CD14-positive monocyte (primary cell): ENCODE measurements around the gene OR13C2. TPM values are rescaled to one million over a fixed set of nuclear protein-coding genes. Genes with fewer than 3 reads are reported as not detected.
"Not testable (repeated sequence)": the region's sequence is repeated elsewhere in the genome, so short reads cannot be mapped to it uniquely, and the experiment has no call there.

Experiments used
- DNase-seq, 3 donors: peaks; one replicate each; pipeline ENCODE4 v3.0.0-alpha.2; 2011 to 2022
- H2AFZ ChIP-seq: 2 replicates; pipeline ENCODE4 v1.6.0; 2012; ENCODE audit warnings: mild to moderate bottlenecking, low read depth, low read length, inconsistent platforms; ENCODE audit not compliant: insufficient read depth, poor library complexity, severe bottlenecking
- H3K27ac ChIP-seq, 2 donors: 1 replicate in 1 of 2; 2 replicates in 1 of 2; pipeline ENCODE4 v1.5.1; 2012 to 2013; ENCODE audit warnings: low read length in 2 of 2, control low read depth in 1 of 2, inconsistent platforms in 1 of 2, low read depth in 1 of 2, mild to moderate bottlenecking in 1 of 2
- H3K27me3 ChIP-seq, 2 donors: one replicate each; pipeline versions ENCODE4 v1.6.0 to v1.6.1; 2011 to 2013; ENCODE audit warnings: low read length in 2 of 2; ENCODE audit not compliant: control insufficient read depth in 2 of 2, insufficient read depth in 2 of 2
- H3K36me3 ChIP-seq, 2 donors: replicated peaks in 1 of 2; 1 replicate in 1 of 2; 2 replicates in 1 of 2; pipeline versions ENCODE4 v1.5.1 to v1.6.1; 2012 to 2013; ENCODE audit warnings: low read length in 2 of 2, control low read depth in 1 of 2, inconsistent platforms in 1 of 2, mild to moderate bottlenecking in 1 of 2; ENCODE audit not compliant: insufficient read depth in 2 of 2, control insufficient read depth in 1 of 2
- H3K4me1 ChIP-seq, 2 donors: 1 replicate in 1 of 2; 2 replicates in 1 of 2; pipeline versions ENCODE4 v1.5.1 to v1.6.1; 2012 to 2013; ENCODE audit warnings: low read length in 2 of 2, control low read depth in 1 of 2, inconsistent platforms in 1 of 2, mild to moderate bottlenecking in 1 of 2, moderate library complexity in 1 of 2; ENCODE audit not compliant: insufficient read depth in 2 of 2, control insufficient read depth in 1 of 2
- H3K4me2 ChIP-seq: replicated peaks from 2 replicates; pipeline ENCODE3; 2012; ENCODE audit warnings: low read length, moderate library complexity, mild to moderate bottlenecking; ENCODE audit not compliant: poor library complexity, severe bottlenecking; ENCODE audit errors: extremely low read depth
- H3K4me3 ChIP-seq, 3 experiments: fragments of 200-600 bp in 1 of 3; sonication (generic) in 1 of 3; replicated peaks in 1 of 3; 1 replicate in 2 of 3; 2 replicates in 1 of 3; pipeline ENCODE4 v1.5.1; 2011 to 2013; ENCODE audit warnings: low read length in 3 of 3, mild to moderate bottlenecking in 3 of 3, control low read depth in 2 of 3, low read depth in 2 of 3, inconsistent platforms in 1 of 3, moderate library complexity in 1 of 3
- H3K79me2 ChIP-seq: 2 replicates; pipeline ENCODE4 v1.6.0; 2012; ENCODE audit warnings: mild to moderate bottlenecking, control low read depth, inconsistent platforms, low read length, moderate library complexity; ENCODE audit not compliant: insufficient read depth
- H3K9ac ChIP-seq: 2 replicates; pipeline ENCODE4 v1.6.0; 2017; ENCODE audit warnings: low read length, mild to moderate bottlenecking; ENCODE audit not compliant: insufficient read depth, poor library complexity, severe bottlenecking
- H3K9me3 ChIP-seq, 2 donors: replicated peaks in 1 of 2; 1 replicate in 1 of 2; 2 replicates in 1 of 2; pipeline versions ENCODE4 v1.5.1 to v1.6.1; 2012 to 2013; ENCODE audit warnings: low read length in 2 of 2, control low read depth in 1 of 2; ENCODE audit not compliant: control insufficient read depth in 1 of 2, insufficient read depth in 1 of 2
- H4K20me1 ChIP-seq: 2 replicates; pipeline ENCODE4 v1.6.0; 2012; ENCODE audit warnings: mild to moderate bottlenecking, low read length, control low read depth, moderate library complexity; ENCODE audit not compliant: insufficient read depth
- H3K27ac Mint-ChIP-seq, 7 donors: one replicate each; pipeline ENCODE4 v1.8.0; 2020; ENCODE audit warnings: mild to moderate bottlenecking in 7 of 7, mixed read lengths in 7 of 7, moderate library complexity in 6 of 7, inconsistent platforms in 2 of 7
- H3K27me3 Mint-ChIP-seq, 3 donors: one replicate each; pipeline ENCODE4 v1.8.0; 2021 to 2022; ENCODE audit warnings: low read depth in 3 of 3, mild to moderate bottlenecking in 3 of 3, mixed read lengths in 3 of 3, moderate library complexity in 3 of 3, inconsistent platforms in 1 of 3
- H3K36me3 Mint-ChIP-seq, 2 donors: one replicate each; pipeline ENCODE4 v1.8.0; 2020; ENCODE audit warnings: mixed read lengths in 2 of 2, inconsistent platforms in 1 of 2, mild to moderate bottlenecking in 1 of 2
- H3K4me1 Mint-ChIP-seq: one replicate; pipeline ENCODE4 v1.8.0; 2020; ENCODE audit warnings: mild to moderate bottlenecking, mixed read lengths
- H3K4me3 Mint-ChIP-seq, 2 donors: one replicate each; pipeline ENCODE4 v1.8.0; 2020; ENCODE audit warnings: mild to moderate bottlenecking in 2 of 2, mixed read lengths in 2 of 2, moderate library complexity in 1 of 2
- H3K9me3 Mint-ChIP-seq, 7 donors: one replicate each; pipeline ENCODE4 v1.8.0; 2020 to 2022; ENCODE audit warnings: mixed read lengths in 7 of 7, mild to moderate bottlenecking in 6 of 7, moderate library complexity in 6 of 7, inconsistent platforms in 2 of 7
- CTCF ChIP-seq: fragments of 200-600 bp; IDR thresholded peaks from one replicate; pipeline ENCODE4 v1.8.0; 2022; ENCODE audit warnings: antibody characterized with exemption, mild to moderate bottlenecking
- WGBS: methylation state at CpG from one replicate; pipeline ENCODE4 v1.1.5; 2013; ENCODE audit warnings: missing lambda C conversion rate; ENCODE audit not compliant: insufficient coverage; 5-methylcytosine and 5-hydroxymethylcytosine counted together
- intact Hi-C, 2 donors: fragments of 100-400 bp; cut with micrococcal nuclease; formaldehyde crosslinking; loops; one replicate each; pipeline versions ENCODE4 v1.15.0 to v1.15.1; 2023
- polyA minus RNA-seq: library from RNA; depleted of rRNA, polyadenylated mRNA; stranded (reverse); fragments of >200 nt; gene quantifications from 2 replicates; pipeline ENCODE4 v1.2.3, GENCODE V29; 2012
- polyA plus RNA-seq, 3 donors: library from polyadenylated mRNA; depleted of rRNA in 1 of 3; unstranded in 2 of 3; stranded (reverse) in 1 of 3; fragments of 300-500 nt in 2 of 3; fragments of >200 nt in 1 of 3; fragmentation: Illumina TruSeq in 2 of 3; gene quantifications; 1 replicate in 2 of 3; 2 replicates in 1 of 3; pipeline ENCODE4 v1.2.3, GENCODE V29; 2012 to 2021
- total RNA-seq, 12 experiments: library from RNA in 1 of 12; stranded (reverse) in 1 of 12; fragments of 120-200 nt in 1 of 12; gene quantifications; one replicate each; pipeline ENCODE4 v1.2.4 and lab custom pipeline; 2013 to 2026; ENCODE audit warnings: mixed read lengths in 6 of 12, inconsistent platforms in 1 of 12

Gene OR13C2
- total RNA-seq (2013) = not detected
- polyA plus RNA-seq (not detected), polyA minus RNA-seq (not detected in 2 replicates), total RNA-seq (lab: John Stamatoyannopoulos, UW) (0 to 0.35 (median 0) reads per million in 11 experiments)

GRCh38 chr9:104605527-104605926 lies at the start of gene OR13C2:
TSS of gene OR13C2 (minus strand) at chr9:104605627. CDS start at chr9:104605627, 0 bp downstream.
- H3K4me3 Mint-ChIP-seq, H4K20me1 ChIP-seq, intact Hi-C loops, DNase-seq, H3K27ac ChIP-seq, H3K27me3 Mint-ChIP-seq, H2AFZ ChIP-seq, H3K4me3 ChIP-seq, H3K4me1 ChIP-seq, H3K27ac Mint-ChIP-seq, H3K4me2 ChIP-seq, H3K9me3 Mint-ChIP-seq, H3K79me2 ChIP-seq, H3K36me3 ChIP-seq, H3K27me3 ChIP-seq, H3K4me1 Mint-ChIP-seq, H3K36me3 Mint-ChIP-seq, H3K9me3 ChIP-seq, H3K9ac ChIP-seq: not testable (repeated sequence)
- no CpG with 5 or more reads among the region's 1 CpG for whole genome bisulfite sequencing

- no peak overlapping the region for H3K27ac ChIP-seq
- DNase-seq = no peak
- H3K9me3 ChIP-seq = peaks cover 16 to 39% of the 10 kb centered on the region in 2 donors
- H3K79me2 ChIP-seq = no peaks in the 10 kb centered on the region
- no peaks in the 10 kb centered on the region for H3K36me3 ChIP-seq
- no peak overlapping the region for H2AFZ ChIP-seq
- Mint-ChIP-seq H3K4me1 (no peaks in the 10 kb centered on the region), H3K27ac (no peak overlapping the region), H3K4me3 (no peak overlapping the region), H3K36me3 (no peaks in the 10 kb centered on the region), H3K27me3 (peaks cover 0 to 2% (median 0%) of the 10 kb centered on the region in 3 donors), H3K9me3 (peaks cover 7 to 32% (median 25%) of the 10 kb centered on the region in 7 donors)
- no peak overlapping the region for H3K4me3 ChIP-seq
- intact Hi-C loops = no loop called here
- no peaks in the 10 kb centered on the region for H4K20me1 ChIP-seq
- TF ChIP-seq CTCF = no peak
- H3K4me2 ChIP-seq = no peak overlapping the region
- no peaks in the 10 kb centered on the region for H3K4me1 ChIP-seq
- H3K27me3 ChIP-seq = no peaks in the 10 kb centered on the region
- no peak overlapping the region for H3K9ac ChIP-seq
Measured at GRCh38 chr9:104635456-104635855, 30.0 kb upstream of the OR13C2 start.
